Measurements from ENCODE around the gene OVOL2.

OVOL2 gene

GRCh38 chr20:17998446-17998845, 59.3 kb downstream of the OVOL2 start:
- TF ChIP-seq CTCF (conservative IDR thresholded peaks at IDR 0.05; ENCODE audit: low read depth, low read length): no peak
- H3K4me3 ChIP-seq (ENCODE audit: low read depth, low read length): no peak overlapping the region
- DNase-seq (ENCODE audit: low read depth): no peak

GRCh38 chr20:17995967-17996819, 61.5 kb downstream of the OVOL2 start:
- peak; percentile 92 for TF ChIP-seq CTCF (conservative IDR thresholded peaks at IDR 0.05; ENCODE audit: low read depth, low read length)
- DNase-seq (ENCODE audit: low read depth): peak; percentile 82

GRCh38 chr20:17993546-17993945, 64.2 kb downstream of the OVOL2 start:
- H3K4me3 ChIP-seq (ENCODE audit: low read depth, low read length): no peak overlapping the region
- no peak for TF ChIP-seq CTCF (conservative IDR thresholded peaks at IDR 0.05; ENCODE audit: low read depth, low read length)
- DNase-seq (ENCODE audit: low read depth): no peak

More at GRCh38 chr20:17995967-17996819, 61.5 kb downstream of the OVOL2 start:
- H3K4me3 ChIP-seq (ENCODE audit: low read depth, low read length): peak overlapping the region; percentile 24

DNA sequence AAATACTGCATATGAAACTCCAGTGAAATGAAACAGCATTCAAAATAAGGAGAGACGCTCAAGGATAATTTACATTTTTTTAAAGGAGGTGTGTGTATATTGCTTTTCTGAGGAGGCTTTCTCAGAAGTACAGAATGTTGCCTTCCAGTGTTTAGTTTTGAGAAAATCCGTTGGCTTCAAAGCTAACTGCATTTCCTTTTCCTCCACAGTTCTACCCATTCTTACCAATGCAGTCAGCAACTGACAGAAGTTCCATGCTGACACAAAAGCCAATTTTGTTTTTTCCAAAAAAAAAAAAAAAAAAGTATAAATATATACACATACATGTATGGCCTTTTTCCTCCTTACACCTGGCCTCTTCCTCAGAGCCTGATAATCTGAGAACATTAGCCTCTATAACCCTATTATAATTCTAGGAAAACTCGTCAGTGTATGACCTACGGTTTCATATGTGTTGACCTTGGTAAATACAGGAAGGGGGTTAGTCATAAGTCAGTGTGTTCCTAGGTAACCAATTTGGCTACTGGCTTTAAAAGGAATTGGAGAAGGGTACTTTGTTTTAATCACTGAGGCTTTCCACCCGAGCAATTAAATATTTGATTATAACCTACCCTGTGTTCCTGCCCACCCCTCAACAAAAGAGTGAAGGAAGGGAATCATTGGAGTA, 64.7 kb downstream of the OVOL2 start:
- TF ChIP-seq CTCF (conservative IDR thresholded peaks at IDR 0.05; ENCODE audit: low read depth, low read length): no peak
- H3K4me3 ChIP-seq (ENCODE audit: low read depth, low read length): no peak overlapping the region
- peak; percentile 55 for DNase-seq (ENCODE audit: low read depth)

- no peak for DNase-seq (ENCODE audit: low read depth)
- no peak overlapping the region for H3K4me3 ChIP-seq (ENCODE audit: low read depth, low read length)
- TF ChIP-seq CTCF (conservative IDR thresholded peaks at IDR 0.05; ENCODE audit: low read depth, low read length): no peak
Observed at GRCh38 chr20:17992224-17992637, 65.5 kb downstream of the OVOL2 start.

GRCh38 chr20:17990278-17990972, 67.3 kb downstream of the OVOL2 start:
- TF ChIP-seq CTCF (conservative IDR thresholded peaks at IDR 0.05; ENCODE audit: low read depth, low read length): no peak
- no peak for DNase-seq (ENCODE audit: low read depth)

More at GRCh38 chr20:17990278-17990972, 67.3 kb downstream of the OVOL2 start:
- H3K4me3 ChIP-seq (ENCODE audit: low read depth, low read length): no peak overlapping the region

All from choroid plexus epithelial cell (primary cell).